HepG2 (cell line): ENCODE data around the gene MYL9. TPM values are rescaled to one million over a fixed set of nuclear protein-coding genes. Genes with fewer than 3 reads are reported as not detected.
"Not testable (repeated sequence)": the region's sequence is repeated elsewhere in the genome, so short reads cannot be mapped to it uniquely, and the experiment has no call there.

ENCODE experiments used
- ATAC-seq: fragments of 200-7000 bp; cut with Tn5 transposase; 3 replicates; pipeline ENCODE4 v1.9.1; 2020; ENCODE audit warnings: mild to moderate bottlenecking, moderate library complexity
- BruUV-seq: library from RNA; stranded (reverse); fragments of 400-500 nt; replicated peaks from 2 replicates; lab custom pipeline; 2021; lab: Mats Ljungman, UMichigan
- CTCF ChIA-PET: fragments of 300-600 bp; formaldehyde crosslinking; extraction: SDS; loops from one replicate; lab custom pipeline; 2021; ENCODE audit warnings: low total read pairs, inconsistent platforms, low intra/inter-chr PET ratio; lab: Yijun Ruan, JAX
- POLR2A ChIA-PET: fragments of 350-600 bp; sonication (Branson Sonifier 250); formaldehyde crosslinking; loops from one replicate; lab custom pipeline; 2020; ENCODE audit warnings: antibody characterized with exemption, inconsistent platforms; lab: Yijun Ruan, JAX
- DNase-seq: peaks from one replicate; pipeline ENCODE4 v3.0.0-alpha.2; 2015; ENCODE audit warnings: low spot score
- FAIRE-seq: peaks from 3 replicates; lab custom pipeline; 2011; peaks lifted over from hg19 to GRCh38; lab: Jason Lieb, UNC
- H2AFZ ChIP-seq: one replicate; pipeline ENCODE4 v1.6.1; 2011; ENCODE audit warnings: low read length, inconsistent platforms
- H3K27ac ChIP-seq: fragments of 300-600 bp; 3 replicates; pipeline ENCODE4 v1.8.0; 2011; ENCODE audit warnings: mixed run types, mild to moderate bottlenecking, mixed read lengths, low read length, inconsistent platforms; ENCODE audit not compliant: insufficient read depth; ENCODE audit errors: extremely low read length
- H3K27me3 ChIP-seq, 2 experiments: fragments of 200-600 bp in 1 of 2; 2 replicates in 1 of 2; 3 replicates in 1 of 2; pipeline versions ENCODE4 v1.6.0 to v1.8.0; 2011; ENCODE audit warnings: low read length in 2 of 2, mild to moderate bottlenecking in 2 of 2, moderate library complexity in 2 of 2, inconsistent platforms in 1 of 2; ENCODE audit not compliant: insufficient read depth in 2 of 2, control insufficient read depth in 1 of 2
- H3K36me3 ChIP-seq, 2 experiments: fragments of 200-600 bp in 1 of 2; replicated peaks in 1 of 2; 2 replicates in 1 of 2; 3 replicates in 1 of 2; pipeline versions ENCODE4 v1.5.1 to v1.8.0; 2011; ENCODE audit warnings: low read length in 2 of 2, inconsistent platforms in 1 of 2; ENCODE audit not compliant: insufficient read depth in 2 of 2, control insufficient read depth in 1 of 2
- H3K4me1 ChIP-seq: 2 replicates; pipeline ENCODE4 v1.5.1; 2012; ENCODE audit warnings: low read length, inconsistent platforms; ENCODE audit not compliant: insufficient read depth
- H3K4me2 ChIP-seq: 2 replicates; pipeline ENCODE4 v1.6.0; 2011; ENCODE audit warnings: low read depth, low read length, inconsistent platforms
- H3K4me3 ChIP-seq, 3 experiments: fragments of 200-600 bp in 1 of 3; sonication (generic), shearing (Covaris generic) in 1 of 3; replicated peaks in 1 of 3; 2 replicates each; pipeline ENCODE4 v1.5.1; 2011 to 2016; ENCODE audit warnings: low read length in 3 of 3, inconsistent platforms in 2 of 3, low read depth in 2 of 3, mild to moderate bottlenecking in 2 of 3, control low read depth in 1 of 3, mixed read lengths in 1 of 3; ENCODE audit not compliant: insufficient read depth in 1 of 3
- H3K79me2 ChIP-seq: one replicate; pipeline ENCODE4 v1.6.1; 2011; ENCODE audit warnings: low read length, inconsistent platforms; ENCODE audit not compliant: insufficient read depth
- H3K9ac ChIP-seq: 2 replicates; pipeline ENCODE4 v1.6.0; 2011; ENCODE audit warnings: mild to moderate bottlenecking, low read depth, low read length, inconsistent platforms; ENCODE audit not compliant: insufficient read depth
- H3K9me3 ChIP-seq: 2 replicates; pipeline ENCODE4 v1.5.1; 2012; ENCODE audit warnings: mild to moderate bottlenecking, low read length
- H4K20me1 ChIP-seq: 2 replicates; pipeline ENCODE4 v1.6.0; 2011; ENCODE audit warnings: inconsistent platforms, mild to moderate bottlenecking, low read length, moderate library complexity; ENCODE audit not compliant: insufficient read depth
- TRAFD1 ChIP-seq: sonication (generic); formaldehyde crosslinking; IDR thresholded peaks from 2 replicates; pipeline ENCODE4 v1.5.1; 2020; ENCODE audit warnings: missing genetic modification reagents, mild to moderate bottlenecking, borderline replicate concordance
- ZNF512B ChIP-seq: sonication (generic); formaldehyde crosslinking; IDR thresholded peaks from 2 replicates; pipeline ENCODE4 v1.5.1; 2020; ENCODE audit warnings: missing genetic modification reagents, mild to moderate bottlenecking, borderline replicate concordance
- ZNF572 ChIP-seq: sonication (generic); formaldehyde crosslinking; IDR thresholded peaks from 2 replicates; pipeline ENCODE4 v1.5.1; 2020; ENCODE audit warnings: mild to moderate bottlenecking, missing genetic modification reagents
- WGBS: methylation state at CpG from one replicate; pipeline ENCODE4 v1.1.6; 2017; ENCODE audit warnings: low lambda C conversion rate; 5-methylcytosine and 5-hydroxymethylcytosine counted together
- in situ Hi-C: cut with HindIII; loops from 2 replicates; pipeline ENCODE4 v1.10.0; 2017; ENCODE audit warnings: low pct_unique_long_range_greater_than_20kb; ENCODE audit not compliant: extremely low pct_ligation_motif_present
- intact Hi-C: fragments of 100-400 bp; cut with micrococcal nuclease; formaldehyde crosslinking; loops from one replicate; pipeline ENCODE4 v1.10.0; 2022; ENCODE audit not compliant: unreplicated experiment
- polyA plus RNA-seq, 8 experiments: library from polyadenylated mRNA; depleted of rRNA in 3 of 8; stranded (reverse) in 7 of 8; unstranded in 1 of 8; fragments of >200 nt; fragmentation: Illumina TruSeq in 4 of 8; extraction: Trizol in 4 of 8; gene quantifications; 2 replicates each; pipeline versions ENCODE4 v1.2.1 to v1.2.3, GENCODE V29; 2011 to 2016; ENCODE audit warnings: low read depth in 4 of 8, missing spikeins in 1 of 8, mixed read lengths in 1 of 8; ENCODE audit not compliant: insufficient read depth in 1 of 8
- total RNA-seq, 5 experiments: library from RNA; depleted of rRNA; stranded (reverse); fragments of >200 nt; fragmentation: Illumina TruSeq; extraction: Trizol; gene quantifications; 2 replicates each; pipeline ENCODE4 v1.2.3, GENCODE V29; 2016; ENCODE audit warnings: low read depth in 1 of 5
- TF ChIP-seq, protein P1 (sequence below): sonication (generic); formaldehyde crosslinking; IDR thresholded peaks from 2 replicates; pipeline ENCODE4 v1.5.0; 2020; ENCODE audit warnings: missing genetic modification reagents, mild to moderate bottlenecking, borderline replicate concordance

The MYL9 gene
- total and polyA plus RNA-seq, 2 of the 13 experiments (the other 11 are each of a cell fraction or from before 2014, with no cell fraction given) = 0.87 to 2.2 TPM

DNA sequence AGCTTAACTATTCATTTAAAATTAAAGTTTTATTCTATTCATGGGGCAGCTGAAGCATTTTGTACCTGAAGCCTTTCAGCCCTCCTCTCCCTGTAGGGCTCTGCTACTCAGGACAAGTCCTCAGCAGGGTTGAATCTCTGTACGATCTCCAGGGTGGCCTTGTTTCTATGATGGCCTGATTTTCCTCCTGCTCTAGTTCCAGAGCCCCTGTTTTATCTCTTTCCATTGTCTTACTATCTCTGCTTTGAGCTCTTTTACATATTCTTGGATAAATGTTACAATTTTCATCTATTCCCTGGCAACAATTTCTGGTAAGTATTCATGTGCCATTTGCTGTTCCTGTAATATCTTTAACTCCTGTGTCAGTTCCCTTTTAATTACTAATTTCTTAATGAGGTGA, 19.8 kb upstream of the MYL9 start (continued):
- TF ChIP-seq, protein P1, sequence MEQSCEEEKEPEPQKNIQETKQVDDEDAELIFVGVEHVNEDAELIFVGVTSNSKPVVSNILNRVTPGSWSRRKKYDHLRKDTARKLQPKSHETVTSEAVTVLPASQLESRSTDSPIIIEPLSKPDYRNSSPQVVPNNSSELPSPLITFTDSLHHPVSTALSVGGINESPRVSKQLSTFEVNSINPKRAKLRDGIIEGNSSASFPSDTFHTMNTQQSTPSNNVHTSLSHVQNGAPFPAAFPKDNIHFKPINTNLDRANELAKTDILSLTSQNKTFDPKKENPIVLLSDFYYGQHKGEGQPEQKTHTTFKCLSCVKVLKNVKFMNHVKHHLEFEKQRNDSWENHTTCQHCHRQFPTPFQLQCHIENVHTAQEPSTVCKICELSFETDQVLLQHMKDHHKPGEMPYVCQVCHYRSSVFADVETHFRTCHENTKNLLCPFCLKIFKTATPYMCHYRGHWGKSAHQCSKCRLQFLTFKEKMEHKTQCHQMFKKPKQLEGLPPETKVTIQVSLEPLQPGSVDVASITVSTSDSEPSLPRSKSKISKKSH (CRISPR knock-in tag) = no peak

DNA sequence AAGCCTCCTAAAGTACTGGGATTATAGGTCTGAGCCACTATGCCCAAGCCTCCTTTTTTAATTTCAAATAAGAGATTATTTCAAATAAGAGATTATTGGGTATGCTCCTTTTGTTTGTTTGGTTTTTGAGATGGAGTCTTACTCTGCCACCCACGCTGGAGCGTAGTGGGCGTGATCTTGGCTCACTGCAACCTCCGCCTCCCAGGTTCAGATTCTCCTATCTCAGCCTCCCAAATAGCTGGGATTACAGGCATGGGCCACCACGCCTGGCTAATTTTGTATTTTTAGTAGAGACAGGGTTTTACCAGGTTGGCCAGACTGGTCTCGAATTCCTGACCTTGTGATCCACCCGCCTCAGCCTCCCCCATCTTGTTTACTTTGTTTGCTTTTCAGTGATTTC, 18.9 kb upstream of the MYL9 start:
- H2AFZ ChIP-seq, H3K4me1 ChIP-seq, FAIRE-seq, BruUV-seq, H3K9me3 ChIP-seq, H3K9ac ChIP-seq, H3K79me2 ChIP-seq, H3K4me3 ChIP-seq, ATAC-seq, H3K27me3 ChIP-seq, H3K4me2 ChIP-seq, in situ Hi-C loops, CTCF ChIA-PET, DNase-seq, H4K20me1 ChIP-seq, H3K27ac ChIP-seq, intact Hi-C loops, POLR2A ChIA-PET: not testable (repeated sequence)
- 95% methylated on average over 7 of the region's 7 CpGs for WGBS
- peaks cover 38 to 84% of the 10 kb centered on the region in 2 experiments for H3K36me3 ChIP-seq

DNA sequence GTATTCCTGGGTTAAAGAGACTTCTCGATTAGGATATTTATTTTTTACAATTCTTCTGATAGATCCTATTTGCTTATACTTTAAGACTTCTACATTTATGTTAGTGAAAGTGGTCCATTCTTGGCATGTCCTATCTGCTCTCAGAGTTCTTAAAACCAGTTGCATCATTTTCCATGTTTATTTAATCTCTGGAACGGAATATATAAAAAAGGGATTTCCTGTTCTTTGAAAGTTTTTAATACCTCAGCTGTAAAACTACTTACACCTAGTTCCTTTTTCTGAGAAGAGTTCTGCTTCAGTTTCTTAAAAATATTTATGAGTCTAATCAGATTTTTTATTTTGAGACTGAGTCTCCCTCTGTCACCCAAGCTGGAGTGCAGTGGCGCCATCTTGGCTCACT, 18.0 kb upstream of the MYL9 start:
- in situ Hi-C loops (no loop called here), intact Hi-C loops (no loop called here)
- BruUV-seq = no TSS peak
- 96% methylated on average over 3 of the region's 3 CpGs for WGBS
- no peaks in the 10 kb centered on the region for H3K79me2 ChIP-seq
- H4K20me1 ChIP-seq = peaks cover 4% of the 10 kb centered on the region; the same call in 1 of the 2 replicates
- H3K36me3 ChIP-seq = peaks cover 43 to 82% of the 10 kb centered on the region in 2 experiments
- H3K4me1 ChIP-seq = no peaks in the 10 kb centered on the region
- no peaks in the 10 kb centered on the region for H3K9me3 ChIP-seq
- no peaks in the 10 kb centered on the region for H3K27me3 ChIP-seq
- FAIRE-seq (no peak), ATAC-seq (no peak), DNase-seq (no peak)
- H3K9ac ChIP-seq = no peak overlapping the region
- no peak overlapping the region for H3K4me3 ChIP-seq
- POLR2A ChIA-PET = no interaction called here
- no peak overlapping the region for H3K27ac ChIP-seq
- H3K4me2 ChIP-seq = no peak overlapping the region
- no peak overlapping the region for H2AFZ ChIP-seq
- TF ChIP-seq ZNF572 (CRISPR knock-in tag) (no peak), TRAFD1 (CRISPR knock-in tag) (no peak), ZNF512B (no peak)
- CTCF ChIA-PET = no interaction called here
